CD14-positive monocyte (primary cell): ENCODE measurements around the gene SCNN1B. TPM values are rescaled to one million over a fixed set of nuclear protein-coding genes. Genes with fewer than 3 reads are reported as not detected.

ENCODE experiments used
- DNase-seq, 3 donors: peaks; one replicate each; pipeline ENCODE4 v3.0.0-alpha.2; 2011 to 2022
- H2AFZ ChIP-seq: 2 replicates; pipeline ENCODE4 v1.6.0; 2012; ENCODE audit warnings: mild to moderate bottlenecking, low read depth, low read length, inconsistent platforms; ENCODE audit not compliant: insufficient read depth, poor library complexity, severe bottlenecking
- H3K27ac ChIP-seq, 2 donors: 1 replicate in 1 of 2; 2 replicates in 1 of 2; pipeline ENCODE4 v1.5.1; 2012 to 2013; ENCODE audit warnings: low read length in 2 of 2, control low read depth in 1 of 2, inconsistent platforms in 1 of 2, low read depth in 1 of 2, mild to moderate bottlenecking in 1 of 2
- H3K27me3 ChIP-seq, 2 donors: one replicate each; pipeline versions ENCODE4 v1.6.0 to v1.6.1; 2011 to 2013; ENCODE audit warnings: low read length in 2 of 2; ENCODE audit not compliant: control insufficient read depth in 2 of 2, insufficient read depth in 2 of 2
- H3K36me3 ChIP-seq, 2 donors: replicated peaks in 1 of 2; 1 replicate in 1 of 2; 2 replicates in 1 of 2; pipeline versions ENCODE4 v1.5.1 to v1.6.1; 2012 to 2013; ENCODE audit warnings: low read length in 2 of 2, control low read depth in 1 of 2, inconsistent platforms in 1 of 2, mild to moderate bottlenecking in 1 of 2; ENCODE audit not compliant: insufficient read depth in 2 of 2, control insufficient read depth in 1 of 2
- H3K4me1 ChIP-seq, 2 donors: 1 replicate in 1 of 2; 2 replicates in 1 of 2; pipeline versions ENCODE4 v1.5.1 to v1.6.1; 2012 to 2013; ENCODE audit warnings: low read length in 2 of 2, control low read depth in 1 of 2, inconsistent platforms in 1 of 2, mild to moderate bottlenecking in 1 of 2, moderate library complexity in 1 of 2; ENCODE audit not compliant: insufficient read depth in 2 of 2, control insufficient read depth in 1 of 2
- H3K4me2 ChIP-seq: replicated peaks from 2 replicates; pipeline ENCODE3; 2012; ENCODE audit warnings: low read length, moderate library complexity, mild to moderate bottlenecking; ENCODE audit not compliant: poor library complexity, severe bottlenecking; ENCODE audit errors: extremely low read depth
- H3K4me3 ChIP-seq, 3 experiments: fragments of 200-600 bp in 1 of 3; sonication (generic) in 1 of 3; replicated peaks in 1 of 3; 1 replicate in 2 of 3; 2 replicates in 1 of 3; pipeline ENCODE4 v1.5.1; 2011 to 2013; ENCODE audit warnings: low read length in 3 of 3, mild to moderate bottlenecking in 3 of 3, control low read depth in 2 of 3, low read depth in 2 of 3, inconsistent platforms in 1 of 3, moderate library complexity in 1 of 3
- H3K79me2 ChIP-seq: 2 replicates; pipeline ENCODE4 v1.6.0; 2012; ENCODE audit warnings: mild to moderate bottlenecking, control low read depth, inconsistent platforms, low read length, moderate library complexity; ENCODE audit not compliant: insufficient read depth
- H3K9ac ChIP-seq: 2 replicates; pipeline ENCODE4 v1.6.0; 2017; ENCODE audit warnings: low read length, mild to moderate bottlenecking; ENCODE audit not compliant: insufficient read depth, poor library complexity, severe bottlenecking
- H3K9me3 ChIP-seq, 2 donors: replicated peaks in 1 of 2; 1 replicate in 1 of 2; 2 replicates in 1 of 2; pipeline versions ENCODE4 v1.5.1 to v1.6.1; 2012 to 2013; ENCODE audit warnings: low read length in 2 of 2, control low read depth in 1 of 2; ENCODE audit not compliant: control insufficient read depth in 1 of 2, insufficient read depth in 1 of 2
- H4K20me1 ChIP-seq: 2 replicates; pipeline ENCODE4 v1.6.0; 2012; ENCODE audit warnings: mild to moderate bottlenecking, low read length, control low read depth, moderate library complexity; ENCODE audit not compliant: insufficient read depth
- H3K27ac Mint-ChIP-seq, 7 donors: one replicate each; pipeline ENCODE4 v1.8.0; 2020; ENCODE audit warnings: mild to moderate bottlenecking in 7 of 7, mixed read lengths in 7 of 7, moderate library complexity in 6 of 7, inconsistent platforms in 2 of 7
- H3K27me3 Mint-ChIP-seq, 3 donors: one replicate each; pipeline ENCODE4 v1.8.0; 2021 to 2022; ENCODE audit warnings: low read depth in 3 of 3, mild to moderate bottlenecking in 3 of 3, mixed read lengths in 3 of 3, moderate library complexity in 3 of 3, inconsistent platforms in 1 of 3
- H3K36me3 Mint-ChIP-seq, 2 donors: one replicate each; pipeline ENCODE4 v1.8.0; 2020; ENCODE audit warnings: mixed read lengths in 2 of 2, inconsistent platforms in 1 of 2, mild to moderate bottlenecking in 1 of 2
- H3K4me1 Mint-ChIP-seq: one replicate; pipeline ENCODE4 v1.8.0; 2020; ENCODE audit warnings: mild to moderate bottlenecking, mixed read lengths
- H3K4me3 Mint-ChIP-seq, 2 donors: one replicate each; pipeline ENCODE4 v1.8.0; 2020; ENCODE audit warnings: mild to moderate bottlenecking in 2 of 2, mixed read lengths in 2 of 2, moderate library complexity in 1 of 2
- H3K9me3 Mint-ChIP-seq, 7 donors: one replicate each; pipeline ENCODE4 v1.8.0; 2020 to 2022; ENCODE audit warnings: mixed read lengths in 7 of 7, mild to moderate bottlenecking in 6 of 7, moderate library complexity in 6 of 7, inconsistent platforms in 2 of 7
- WGBS: methylation state at CpG from one replicate; pipeline ENCODE4 v1.1.5; 2013; ENCODE audit warnings: missing lambda C conversion rate; ENCODE audit not compliant: insufficient coverage; 5-methylcytosine and 5-hydroxymethylcytosine counted together
- intact Hi-C, 2 donors: fragments of 100-400 bp; cut with micrococcal nuclease; formaldehyde crosslinking; loops; one replicate each; pipeline versions ENCODE4 v1.15.0 to v1.15.1; 2023
- polyA plus RNA-seq, 3 donors: library from polyadenylated mRNA; depleted of rRNA in 1 of 3; unstranded in 2 of 3; stranded (reverse) in 1 of 3; fragments of 300-500 nt in 2 of 3; fragments of >200 nt in 1 of 3; fragmentation: Illumina TruSeq in 2 of 3; gene quantifications; 1 replicate in 2 of 3; 2 replicates in 1 of 3; pipeline ENCODE4 v1.2.3, GENCODE V29; 2012 to 2021
- TF ChIP-seq, protein P1 (sequence below): fragments of 200-600 bp; IDR thresholded peaks from one replicate; pipeline ENCODE4 v1.8.0; 2022; ENCODE audit warnings: antibody characterized with exemption, mild to moderate bottlenecking

SCNN1B gene
- polyA plus RNA-seq, 3 donors = not detected

DNA sequence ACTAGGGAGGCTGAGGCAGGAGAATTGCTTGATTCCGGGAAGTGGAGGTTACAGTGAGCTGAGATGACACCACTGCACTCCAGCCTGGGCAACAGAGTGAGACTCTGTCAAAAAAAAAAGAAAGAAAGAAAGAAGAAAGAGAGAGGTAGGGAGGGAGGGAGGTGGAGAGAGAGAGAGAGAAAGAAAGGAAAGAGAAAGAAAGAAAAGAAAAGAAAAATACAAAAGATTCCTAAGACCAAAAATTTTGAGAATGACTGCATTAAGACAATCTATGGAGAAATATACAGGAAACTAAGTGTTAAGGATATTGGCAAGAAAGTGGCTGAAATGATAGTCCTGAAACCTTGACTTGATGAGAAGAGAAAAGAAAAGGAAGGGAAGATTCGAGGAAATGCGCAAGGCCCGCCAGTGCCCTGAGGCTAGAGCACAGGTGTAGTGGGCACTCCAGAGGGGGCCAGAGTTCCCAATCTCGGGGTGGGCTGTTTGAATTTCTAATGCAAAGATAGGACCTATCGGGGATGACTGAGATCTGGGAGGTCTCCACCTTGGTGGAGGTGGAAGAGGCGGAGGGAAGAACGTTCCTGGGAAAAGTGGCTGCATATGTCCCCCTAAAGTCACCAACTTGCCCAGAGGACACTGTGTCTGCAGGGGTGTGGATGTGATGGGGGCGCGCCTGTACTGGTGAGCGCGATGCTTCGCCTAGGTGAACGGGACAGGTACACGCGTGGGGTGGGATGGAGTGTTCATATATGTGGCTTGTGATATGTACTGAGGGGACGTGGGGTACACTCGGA lies 654 bp upstream of the SCNN1B start:
- Histone ChIP-seq H3K4me3 (no peak overlapping the region), H3K4me2 (no peak overlapping the region), H2AFZ (no peak overlapping the region), H3K79me2 (no peaks in the 10 kb centered on the region), H3K27ac (no peak overlapping the region), H3K9ac (no peak overlapping the region), H4K20me1 (no peaks in the 10 kb centered on the region), H3K27me3 (peaks cover 12 to 38% of the 10 kb centered on the region in 2 donors), H3K4me1 (no peaks in the 10 kb centered on the region), H3K9me3 (no peaks in the 10 kb centered on the region), H3K36me3 (no peaks in the 10 kb centered on the region)
- H3K4me1 Mint-ChIP-seq = no peaks in the 10 kb centered on the region
- peaks cover 0 to 4% (median 2%) of the 10 kb centered on the region in 7 donors for H3K9me3 Mint-ChIP-seq
- 27% methylated on average over 15 of the region's 18 CpGs for WGBS
- H3K36me3 Mint-ChIP-seq = no peaks in the 10 kb centered on the region
- no peak for DNase-seq
- intact Hi-C loops = no loop called here
- TF ChIP-seq, protein P1, sequence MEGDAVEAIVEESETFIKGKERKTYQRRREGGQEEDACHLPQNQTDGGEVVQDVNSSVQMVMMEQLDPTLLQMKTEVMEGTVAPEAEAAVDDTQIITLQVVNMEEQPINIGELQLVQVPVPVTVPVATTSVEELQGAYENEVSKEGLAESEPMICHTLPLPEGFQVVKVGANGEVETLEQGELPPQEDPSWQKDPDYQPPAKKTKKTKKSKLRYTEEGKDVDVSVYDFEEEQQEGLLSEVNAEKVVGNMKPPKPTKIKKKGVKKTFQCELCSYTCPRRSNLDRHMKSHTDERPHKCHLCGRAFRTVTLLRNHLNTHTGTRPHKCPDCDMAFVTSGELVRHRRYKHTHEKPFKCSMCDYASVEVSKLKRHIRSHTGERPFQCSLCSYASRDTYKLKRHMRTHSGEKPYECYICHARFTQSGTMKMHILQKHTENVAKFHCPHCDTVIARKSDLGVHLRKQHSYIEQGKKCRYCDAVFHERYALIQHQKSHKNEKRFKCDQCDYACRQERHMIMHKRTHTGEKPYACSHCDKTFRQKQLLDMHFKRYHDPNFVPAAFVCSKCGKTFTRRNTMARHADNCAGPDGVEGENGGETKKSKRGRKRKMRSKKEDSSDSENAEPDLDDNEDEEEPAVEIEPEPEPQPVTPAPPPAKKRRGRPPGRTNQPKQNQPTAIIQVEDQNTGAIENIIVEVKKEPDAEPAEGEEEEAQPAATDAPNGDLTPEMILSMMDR = no peak
- H3K27me3 Mint-ChIP-seq = peaks cover 29 to 55% (median 34%) of the 10 kb centered on the region in 3 donors
- H3K4me3 Mint-ChIP-seq = peak overlapping the region in 1 of 2 donors; percentile 75
- H3K27ac Mint-ChIP-seq = no peak overlapping the region

DNA sequence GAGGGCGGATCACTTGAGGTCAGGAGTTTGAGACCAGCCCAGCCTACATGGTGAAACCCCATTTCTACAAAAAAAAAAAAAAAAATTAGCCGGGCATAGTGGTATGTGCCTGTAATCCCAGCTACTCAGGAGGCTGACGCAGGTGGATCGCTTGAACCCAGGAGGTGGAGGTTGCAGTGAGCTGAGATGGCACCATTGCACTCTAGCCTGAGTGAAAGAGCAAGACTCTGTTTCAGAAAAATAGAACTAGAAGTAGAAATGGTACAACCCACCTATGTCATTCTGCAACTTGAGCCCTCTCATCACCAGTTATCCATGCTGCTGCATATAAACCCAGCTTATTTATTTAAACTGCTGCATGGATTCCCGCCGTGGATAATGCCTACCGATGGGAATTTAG lies 1.6 kb downstream of the SCNN1B start:
- no peaks in the 10 kb centered on the region for H3K9me3 ChIP-seq
- no peak overlapping the region for H3K9ac ChIP-seq
- Mint-ChIP-seq H3K27me3 (peaks cover 25 to 58% (median 38%) of the 10 kb centered on the region in 3 donors), H3K27ac (no peak overlapping the region), H3K9me3 (peaks cover 0 to 3% (median 0%) of the 10 kb centered on the region in 7 donors), H3K4me1 (no peaks in the 10 kb centered on the region), H3K36me3 (no peaks in the 10 kb centered on the region), H3K4me3 (no peak overlapping the region)
- no peak overlapping the region for H3K27ac ChIP-seq
- no CpG with 5 or more reads among the region's 7 CpGs for WGBS
- H3K36me3 ChIP-seq = no peaks in the 10 kb centered on the region
- H3K4me3 ChIP-seq = no peak overlapping the region
- H3K4me2 ChIP-seq = no peak overlapping the region
- H2AFZ ChIP-seq = no peak overlapping the region
- H3K27me3 ChIP-seq = peaks cover 12 to 38% of the 10 kb centered on the region in 2 donors
- no peaks in the 10 kb centered on the region for H3K79me2 ChIP-seq
- TF ChIP-seq, protein P1 = no peak
- H4K20me1 ChIP-seq = no peaks in the 10 kb centered on the region
- intact Hi-C loops = no loop called here
- no peak for DNase-seq
- H3K4me1 ChIP-seq = no peaks in the 10 kb centered on the region
